GM12892 (cell line): ENCODE results near the gene DENND1A.

Experiments
- POLR2AphosphoS5 ChIP-seq: IDR thresholded peaks from 2 replicates; pipeline ENCODE4 v1.6.1; 2011; ENCODE audit warnings: low read depth, low read length, control low read depth
- TAF1 ChIP-seq: IDR thresholded peaks from 2 replicates; pipeline ENCODE4 v1.6.1; 2011; ENCODE audit warnings: low read depth, mild to moderate bottlenecking, control low read depth, low read length, borderline replicate concordance

DNA sequence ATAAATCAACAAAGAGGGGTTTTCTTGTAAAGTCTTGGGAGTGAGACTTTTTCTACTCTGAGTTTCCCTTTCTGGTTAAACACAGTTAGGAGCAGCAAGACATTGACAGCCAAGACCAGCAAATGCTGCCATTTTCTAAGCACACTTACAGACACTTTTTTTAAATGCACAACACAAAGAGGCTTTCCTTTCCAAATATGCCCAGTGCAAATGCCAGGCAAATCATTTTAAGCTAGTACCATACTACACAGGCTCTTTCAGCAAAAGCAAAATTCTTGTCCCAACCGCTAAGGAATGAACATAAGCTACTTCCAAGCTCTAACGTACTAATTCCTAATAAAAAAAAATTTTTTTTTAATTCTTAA is 68.2 kb downstream of the DENND1A start:
- no peak for TF ChIP-seq POLR2AphosphoS5
- TF ChIP-seq TAF1: no peak
